H1 (cell line): Measurements from ENCODE around the gene TNIK. TPM values are rescaled to one million over a fixed set of nuclear protein-coding genes. Genes with fewer than 3 reads are reported as not detected.

Source experiments
- CTCF ChIA-PET: fragments of 300-600 bp; sonication (Branson Sonifier 250); formaldehyde crosslinking; loops from one replicate; lab custom pipeline; 2021; ENCODE audit not compliant: partially characterized antibody; lab: Charles Lee
- POLR2A ChIA-PET: fragments of 300-600 bp; sonication (Branson Sonifier 250); formaldehyde crosslinking; loops from one replicate; lab custom pipeline; 2021; ENCODE audit warnings: inconsistent platforms; ENCODE audit not compliant: partially characterized antibody; lab: Charles Lee
- DNase-seq, 2 experiments: peaks; one replicate each; pipeline versions ENCODE4 v3.0.0 to v3.0.0-alpha.2; 2010 to 2022; ENCODE audit warnings: low spot score in 2 of 2, low read depth in 1 of 2, mixed read lengths in 1 of 2
- FAIRE-seq: peaks from 2 replicates; lab custom pipeline; 2011; peaks lifted over from hg19 to GRCh38; lab: Jason Lieb, UNC
- H2AFZ ChIP-seq: 2 replicates; pipeline ENCODE4 v1.8.1; 2012; ENCODE audit warnings: low read length, inconsistent platforms
- H2AK5ac ChIP-seq: 2 replicates; pipeline ENCODE4 v1.6.1; 2013; ENCODE audit warnings: low read depth, low read length
- H2BK120ac ChIP-seq: replicated peaks from 2 replicates; pipeline ENCODE3; 2013; ENCODE audit warnings: low read depth, low read length, inconsistent platforms
- H2BK12ac ChIP-seq: 2 replicates; pipeline ENCODE4 v1.6.1; 2013; ENCODE audit warnings: low read depth, low read length
- H2BK15ac ChIP-seq: 2 replicates; pipeline ENCODE4 v1.6.1; 2013; ENCODE audit warnings: low read length
- H2BK20ac ChIP-seq: 2 replicates; pipeline ENCODE4 v1.6.1; 2013; ENCODE audit warnings: low read length
- H2BK5ac ChIP-seq: 2 replicates; pipeline ENCODE4 v1.6.1; 2013; ENCODE audit warnings: low read depth, low read length
- H3K14ac ChIP-seq: 2 replicates; pipeline ENCODE4 v1.6.1; 2013; ENCODE audit warnings: inconsistent platforms; ENCODE audit not compliant: insufficient read length
- H3K18ac ChIP-seq: 2 replicates; pipeline ENCODE4 v1.6.1; 2013; ENCODE audit warnings: low read length; ENCODE audit errors: extremely low read depth
- H3K23ac ChIP-seq: 2 replicates; pipeline ENCODE4 v1.6.1; 2013; ENCODE audit warnings: inconsistent platforms; ENCODE audit not compliant: insufficient read length
- H3K23me2 ChIP-seq: 2 replicates; pipeline ENCODE4 v1.6.1; 2013; ENCODE audit warnings: low read depth, low read length
- H3K27ac ChIP-seq: 2 replicates; pipeline ENCODE4 v1.6.1; 2011; ENCODE audit warnings: low read depth, low read length, inconsistent platforms
- H3K27me3 ChIP-seq, 4 experiments: replicated peaks in 1 of 4; 1 replicate in 1 of 4; 2 replicates in 3 of 4; pipeline versions ENCODE4 v1.6.1 to v1.8.1; 2011 to 2013; ENCODE audit warnings: low read length in 3 of 4, mild to moderate bottlenecking in 3 of 4, inconsistent platforms in 2 of 4, mixed read lengths in 2 of 4, moderate library complexity in 1 of 4; ENCODE audit not compliant: control insufficient read depth in 3 of 4, insufficient read depth in 3 of 4; ENCODE audit errors: extremely low read depth in 1 of 4
- H3K36me3 ChIP-seq, 4 experiments: 2 replicates each; pipeline versions ENCODE4 v1.6.1 to v1.8.1; 2011 to 2013; ENCODE audit warnings: mild to moderate bottlenecking in 4 of 4, low read length in 3 of 4, moderate library complexity in 2 of 4, control low read depth in 1 of 4, inconsistent platforms in 1 of 4; ENCODE audit not compliant: insufficient read depth in 4 of 4, control insufficient read depth in 2 of 4
- H3K4ac ChIP-seq: replicated peaks from 2 replicates; pipeline ENCODE3; 2013; ENCODE audit warnings: low read length, low read depth, mixed read lengths, inconsistent platforms; ENCODE audit not compliant: insufficient read length
- H3K4me1 ChIP-seq, 4 experiments: replicated peaks in 1 of 4; 1 replicate in 1 of 4; 2 replicates in 3 of 4; pipeline versions ENCODE4 v1.6.1 to v1.8.1; 2011 to 2013; ENCODE audit warnings: low read length in 3 of 4, inconsistent platforms in 2 of 4, mixed read lengths in 1 of 4; ENCODE audit not compliant: insufficient read depth in 4 of 4, control insufficient read depth in 3 of 4
- H3K4me2 ChIP-seq, 2 experiments: 2 replicates each; pipeline versions ENCODE4 v1.6.1 to v1.8.1; 2011 to 2013; ENCODE audit warnings: low read depth in 2 of 2, low read length in 2 of 2, control low read depth in 1 of 2, inconsistent platforms in 1 of 2, mild to moderate bottlenecking in 1 of 2; ENCODE audit not compliant: insufficient read depth in 1 of 2
- H3K4me3 ChIP-seq, 4 experiments: fragments of 200-600, 300-600 bp in 1 of 4; sonication (generic), shearing (Covaris generic), sonication (Bioruptor Twin) in 1 of 4; 2 replicates each; pipeline versions ENCODE4 v1.5.1 to v1.8.1; 2011 to 2016; ENCODE audit warnings: low read length in 4 of 4, low read depth in 3 of 4, control low read depth in 2 of 4, inconsistent platforms in 2 of 4, mild to moderate bottlenecking in 2 of 4, mixed read lengths in 1 of 4, moderate library complexity in 1 of 4; ENCODE audit not compliant: insufficient read depth in 2 of 4; ENCODE audit errors: extremely low read depth in 1 of 4
- H3K56ac ChIP-seq: replicated peaks from 2 replicates; pipeline ENCODE3; 2013; ENCODE audit warnings: low read depth, mild to moderate bottlenecking, mixed read lengths, low read length, inconsistent platforms; ENCODE audit not compliant: insufficient read length
- H3K79me1 ChIP-seq: 2 replicates; pipeline ENCODE4 v1.6.1; 2013; ENCODE audit warnings: low read depth, low read length, control low read depth
- H3K79me2 ChIP-seq, 2 experiments: 2 replicates each; pipeline versions ENCODE4 v1.6.1 to v1.8.1; 2012 to 2013; ENCODE audit warnings: low read length in 2 of 2, mild to moderate bottlenecking in 2 of 2, inconsistent platforms in 1 of 2; ENCODE audit not compliant: insufficient read depth in 2 of 2, control insufficient read depth in 1 of 2
- H3K9ac ChIP-seq, 4 experiments: replicated peaks in 1 of 4; 1 replicate in 1 of 4; 2 replicates in 3 of 4; pipeline versions ENCODE4 v1.6.1 to v1.8.1; 2011 to 2013; ENCODE audit warnings: low read depth in 3 of 4, low read length in 3 of 4, control low read depth in 2 of 4, mild to moderate bottlenecking in 2 of 4, moderate library complexity in 2 of 4, inconsistent platforms in 1 of 4; ENCODE audit errors: extremely low read depth in 1 of 4
- H3K9me3 ChIP-seq, 2 experiments: 2 replicates each; pipeline versions ENCODE4 v1.6.1 to v1.8.1; 2012 to 2013; ENCODE audit warnings: mild to moderate bottlenecking in 2 of 2, moderate library complexity in 2 of 2, control low read depth in 1 of 2, inconsistent platforms in 1 of 2, low read depth in 1 of 2, low read length in 1 of 2, mixed read lengths in 1 of 2; ENCODE audit not compliant: insufficient read depth in 2 of 2
- H4K20me1 ChIP-seq, 2 experiments: replicated peaks in 1 of 2; 2 replicates each; pipeline versions ENCODE3 to v1.8.1; 2011 to 2013; ENCODE audit warnings: inconsistent platforms in 2 of 2, low read length in 2 of 2, mild to moderate bottlenecking in 1 of 2; ENCODE audit not compliant: insufficient read depth in 2 of 2, control insufficient read depth in 1 of 2
- H4K5ac ChIP-seq: 2 replicates; pipeline ENCODE4 v1.6.1; 2013; ENCODE audit warnings: low read length, low read depth, mixed read lengths, inconsistent platforms; ENCODE audit not compliant: insufficient read length
- H4K8ac ChIP-seq: 2 replicates; pipeline ENCODE4 v1.8.0; 2013; ENCODE audit warnings: mild to moderate bottlenecking, moderate library complexity, low read length, inconsistent platforms; ENCODE audit not compliant: insufficient read depth; ENCODE audit errors: extremely low read depth
- H4K91ac ChIP-seq: replicated peaks from 2 replicates; pipeline ENCODE3; 2013; ENCODE audit warnings: low read length, mixed read lengths, inconsistent platforms; ENCODE audit not compliant: insufficient read length
- CBX8 ChIP-seq: fragments of 300-800, 300-1000 bp; sonication (generic); IDR thresholded peaks from 2 replicates; pipeline ENCODE4 v1.7.1; 2016; ENCODE audit warnings: low read depth, low read length, borderline replicate concordance
- CTBP2 ChIP-seq: IDR thresholded peaks from 2 replicates; pipeline ENCODE4 v1.7.0; 2011; ENCODE audit warnings: borderline replicate concordance, mild to moderate bottlenecking, moderate library complexity, mixed read lengths, low read length; ENCODE audit not compliant: insufficient read depth, insufficient read length
- EP300 ChIP-seq, 2 experiments: IDR thresholded peaks; 1 replicate in 1 of 2; 2 replicates in 1 of 2; pipeline ENCODE4 v1.6.1; 2011 to 2012; ENCODE audit warnings: low read depth in 2 of 2, low read length in 2 of 2, mild to moderate bottlenecking in 2 of 2, borderline replicate concordance in 1 of 2, inconsistent platforms in 1 of 2, moderate library complexity in 1 of 2
- PHF8 ChIP-seq: fragments of 200-600 bp; sonication (generic); conservative IDR thresholded peaks from 2 replicates; pipeline ENCODE4 v1.7.1; 2012; ENCODE audit warnings: low read depth, mild to moderate bottlenecking, inconsistent platforms, low read length, moderate library complexity
- RAD21 ChIP-seq, 2 experiments: IDR thresholded peaks in 1 of 2; conservative IDR thresholded peaks in 1 of 2; 2 replicates each; pipeline ENCODE4 v1.6.1; 2011; ENCODE audit warnings: low read depth in 2 of 2, low read length in 2 of 2, improper control_type of control experiment in 1 of 2, inconsistent platforms in 1 of 2, mild to moderate bottlenecking in 1 of 2, moderate library complexity in 1 of 2
- SAP30 ChIP-seq: fragments of 300-600 bp; sonication (generic); IDR thresholded peaks from 2 replicates; pipeline ENCODE4 v1.7.1; 2012; ENCODE audit warnings: low read length, moderate library complexity, mild to moderate bottlenecking, inconsistent platforms; ENCODE audit not compliant: insufficient read depth, insufficient replicate concordance
- SP2 ChIP-seq: IDR thresholded peaks from 2 replicates; pipeline ENCODE4 v1.6.1; 2012; ENCODE audit warnings: mild to moderate bottlenecking, low read length, inconsistent platforms
- WGBS, 2 experiments: shearing (Covaris generic) in 1 of 2; methylation state at CpG; one replicate each; pipeline versions ENCODE4 v1.1.6 to v1.1.7; 2013 to 2015; ENCODE audit warnings: low lambda C conversion rate in 2 of 2, mixed read lengths in 2 of 2, inconsistent platforms in 1 of 2, low coverage in 1 of 2, missing lambda C conversion rate in 1 of 2; ENCODE audit not compliant: insufficient replicate concordance in 2 of 2, insufficient coverage in 1 of 2, insufficient read length in 1 of 2; ENCODE audit errors: extremely low coverage in 1 of 2, missing lambda C conversion rate in 1 of 2; 5-methylcytosine and 5-hydroxymethylcytosine counted together
- polyA plus RNA-seq, 7 experiments: library from polyadenylated mRNA; depleted of rRNA in 3 of 7; stranded (reverse) in 5 of 7; unstranded in 2 of 7; fragments of >200 nt in 5 of 7; fragments of 200-250 nt in 2 of 7; gene quantifications; 1 replicate in 5 of 7; 2 replicates in 1 of 7; 4 replicates in 1 of 7; pipeline versions ENCODE4 v1.2.1 to v1.2.3, GENCODE V29; 2011 to 2013; ENCODE audit warnings: missing spikeins in 2 of 7, mixed read lengths in 2 of 7
- total RNA-seq: library from RNA; stranded (reverse); fragmentation: NEBNext Ultra II Directional; extraction: Animal tissue kit (Norgen Biotek cat#: 25700); gene quantifications from 2 replicates; pipeline ENCODE4 v1.2.1, GENCODE V29; 2021

The TNIK gene
- total and polyA plus RNA-seq, 2 of the 8 experiments (the other 6 are each of a cell fraction or from before 2014, with no cell fraction given): 7.4 to 42.0 TPM

- H3K36me3 ChIP-seq: no peaks in the 10 kb centered on the region
- no peaks in the 10 kb centered on the region for H3K9me3 ChIP-seq
- H3K9ac ChIP-seq: no peak overlapping the region
- 90% methylated on average over 4 of the region's 4 CpGs; no CpG with 5 or more reads in 1 of the 2 experiments for WGBS, 2 experiments
- no peak overlapping the region for H4K5ac ChIP-seq
- ChIA-PET POLR2A (no interaction called here), CTCF (interaction anchor here (0.7 to 2.8 kb wide), 5 partner anchors 10 to 384 kb away, joined by 3 to 15 read pairs (median 4); no protein-coding TSS in a partner anchor)
- H3K4me1 ChIP-seq: peaks cover 0 to 6% (median 1%) of the 10 kb centered on the region in 4 experiments; a peak in 3 of 7 replicates
- H2AK5ac ChIP-seq: no peak overlapping the region
- no peak overlapping the region for H3K4ac ChIP-seq
- no peak overlapping the region for H2BK12ac ChIP-seq
- no peak overlapping the region for H2BK5ac ChIP-seq
- TF ChIP-seq RAD21 (IDR thresholded peaks at IDR 0.05 in 1 of 2, conservative IDR thresholded peaks at IDR 0.05 in 1 of 2; ENCODE audit: low read depth in 2 of 2, low read length in 2 of 2) (no peak), EP300 (IDR thresholded peaks at IDR 0.05; ENCODE audit: borderline replicate concordance in 1 of 2, low read depth in 2 of 2, low read length in 2 of 2) (no peak), PHF8 (no peak), CBX8 (no peak), SAP30 (no peak), CTBP2 (no peak), SP2 (no peak)
- no peak overlapping the region for H4K91ac ChIP-seq
- H2BK15ac ChIP-seq: no peak overlapping the region
- DNase-seq (no peak), FAIRE-seq (no peak)
- no peak overlapping the region for H3K27ac ChIP-seq
- no peaks in the 10 kb centered on the region for H3K79me2 ChIP-seq
- H3K23ac ChIP-seq: no peak overlapping the region
- no peak overlapping the region for H3K4me3 ChIP-seq
- H2BK120ac ChIP-seq: no peak overlapping the region
- H3K56ac ChIP-seq: no peak overlapping the region
- no peaks in the 10 kb centered on the region for H3K79me1 ChIP-seq
- H3K18ac ChIP-seq: no peak overlapping the region
- no peaks in the 10 kb centered on the region for H4K20me1 ChIP-seq
- H4K8ac ChIP-seq: no peak overlapping the region
- no peaks in the 10 kb centered on the region for H3K23me2 ChIP-seq
- H3K4me2 ChIP-seq: no peak overlapping the region
- no peak overlapping the region for H3K14ac ChIP-seq
- H2BK20ac ChIP-seq: no peak overlapping the region
- H3K27me3 ChIP-seq: no peaks in the 10 kb centered on the region
- no peak overlapping the region for H2AFZ ChIP-seq
Observed at GRCh38 chr3:171181907-171182690, 278.1 kb downstream of the TNIK start.
